HG03575 (cell line): ENCODE measurements around the gene LGALS3.

Source experiments
- ATAC-seq: cut with Tn5 transposase; IDR thresholded peaks from one replicate; pipeline ENCODE4 v1.9.1; 2021; ENCODE audit not compliant: unreplicated experiment, insufficient number of reproducible peaks, low FRiP score; ENCODE audit errors: extremely low read depth

The LGALS3 gene

DNA sequence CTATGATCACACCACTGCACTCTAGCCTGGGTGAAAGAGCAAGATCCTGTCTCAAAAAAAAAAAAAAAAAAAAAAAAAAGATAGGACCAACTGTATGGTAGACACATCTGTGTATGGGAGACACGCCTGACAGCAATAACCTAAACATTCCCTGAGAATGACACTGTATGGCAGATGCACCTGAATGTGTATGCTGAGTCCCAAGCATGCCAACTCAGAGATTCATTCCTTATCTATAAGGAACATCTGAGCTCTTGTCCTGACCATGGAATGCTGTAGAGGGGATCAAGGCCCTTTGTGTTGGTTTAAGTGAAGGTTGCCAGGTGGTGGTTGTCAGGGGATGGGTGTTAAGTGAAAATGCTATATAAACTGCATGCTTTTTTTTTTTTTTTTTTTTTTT is 19.2 kb upstream of the LGALS3 start:
- no peak for ATAC-seq

DNA sequence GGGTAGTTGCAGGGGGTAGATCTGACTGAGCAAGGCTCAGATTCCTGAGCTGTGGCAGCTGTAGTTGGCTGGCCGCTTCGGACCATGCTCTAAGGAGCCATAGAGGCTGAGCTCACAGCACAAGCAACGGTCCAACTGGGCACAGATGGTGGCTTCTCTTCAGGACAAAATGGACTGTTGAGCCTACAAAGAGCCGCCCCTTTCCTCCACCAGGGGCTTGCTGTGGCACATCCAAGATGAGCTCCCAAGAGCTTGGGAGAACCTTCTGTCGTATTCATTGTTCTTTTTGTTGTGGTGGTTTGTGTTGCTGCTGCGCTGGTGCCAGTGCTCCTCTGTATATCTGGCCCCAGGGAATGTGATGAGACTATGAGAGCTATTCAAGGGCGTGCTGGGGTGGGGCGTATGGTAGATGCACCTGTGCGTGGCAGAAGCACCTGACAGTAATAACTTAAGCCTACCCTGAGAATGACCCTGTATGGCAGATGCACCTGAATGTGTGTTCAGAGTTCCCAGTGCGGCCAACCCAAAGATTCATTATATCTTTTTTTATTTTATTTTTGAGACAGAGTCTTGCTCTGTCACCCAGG is 17.8 kb upstream of the LGALS3 start:
- ATAC-seq, result no peak

DNA sequence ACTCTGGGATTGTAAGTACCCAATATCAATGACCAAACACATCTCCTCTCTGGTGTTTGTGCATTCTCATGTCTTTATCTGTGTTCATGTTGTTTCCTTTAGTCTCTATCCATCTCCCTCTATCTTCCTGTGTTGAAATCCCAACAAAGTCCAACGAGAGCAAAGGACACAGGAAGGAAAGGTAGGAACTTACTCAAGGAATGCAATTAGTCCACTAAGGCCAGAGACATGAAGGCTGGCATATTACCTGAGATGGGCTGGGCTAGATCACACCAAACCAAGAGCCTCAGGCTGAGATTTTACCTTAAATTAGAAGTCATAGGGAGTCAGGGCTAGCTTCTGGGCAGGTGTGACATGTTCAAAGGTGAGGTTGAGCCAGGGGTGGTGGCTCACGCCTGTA is 14.3 kb upstream of the LGALS3 start:
- ATAC-seq, result no peak

DNA sequence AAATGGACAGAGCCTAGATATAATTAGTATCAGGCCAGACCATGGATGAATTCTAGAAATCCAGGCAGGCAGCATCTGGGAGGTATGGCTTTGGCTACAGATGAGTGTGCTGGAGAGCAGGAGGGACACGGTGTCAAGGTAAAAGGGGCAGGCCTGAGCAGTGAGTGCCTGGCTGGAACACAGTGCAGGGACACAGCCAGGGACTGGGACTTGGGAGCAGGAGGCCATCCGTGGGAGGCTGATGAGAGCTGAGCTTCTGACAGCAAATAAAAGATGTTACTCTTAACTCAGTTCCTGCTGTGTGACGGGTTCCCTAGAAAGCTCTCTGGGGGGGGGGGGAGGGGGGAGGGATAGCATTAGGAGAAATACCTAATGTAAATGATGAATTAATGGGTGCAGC is 13.6 kb upstream of the LGALS3 start:
- no peak for ATAC-seq

DNA sequence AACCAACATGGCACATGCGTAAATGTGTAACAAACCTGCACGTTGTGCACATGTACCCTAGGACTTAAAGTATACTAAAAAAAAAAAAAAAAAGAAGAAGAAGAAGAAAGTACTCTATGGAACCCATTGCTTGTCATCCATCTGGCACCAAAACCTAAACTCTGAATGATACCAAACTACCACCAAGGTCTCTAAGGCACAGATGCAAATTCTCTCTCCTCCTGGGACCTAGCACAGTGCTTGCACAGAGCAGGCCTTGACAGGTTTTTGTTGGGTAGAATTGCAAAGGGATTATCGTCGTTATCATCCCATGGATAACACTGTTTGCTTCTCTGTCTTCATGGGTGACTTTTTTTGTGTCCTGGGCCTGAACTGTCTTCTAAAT is 13.2 kb upstream of the LGALS3 start:
- ATAC-seq, result no peak

DNA sequence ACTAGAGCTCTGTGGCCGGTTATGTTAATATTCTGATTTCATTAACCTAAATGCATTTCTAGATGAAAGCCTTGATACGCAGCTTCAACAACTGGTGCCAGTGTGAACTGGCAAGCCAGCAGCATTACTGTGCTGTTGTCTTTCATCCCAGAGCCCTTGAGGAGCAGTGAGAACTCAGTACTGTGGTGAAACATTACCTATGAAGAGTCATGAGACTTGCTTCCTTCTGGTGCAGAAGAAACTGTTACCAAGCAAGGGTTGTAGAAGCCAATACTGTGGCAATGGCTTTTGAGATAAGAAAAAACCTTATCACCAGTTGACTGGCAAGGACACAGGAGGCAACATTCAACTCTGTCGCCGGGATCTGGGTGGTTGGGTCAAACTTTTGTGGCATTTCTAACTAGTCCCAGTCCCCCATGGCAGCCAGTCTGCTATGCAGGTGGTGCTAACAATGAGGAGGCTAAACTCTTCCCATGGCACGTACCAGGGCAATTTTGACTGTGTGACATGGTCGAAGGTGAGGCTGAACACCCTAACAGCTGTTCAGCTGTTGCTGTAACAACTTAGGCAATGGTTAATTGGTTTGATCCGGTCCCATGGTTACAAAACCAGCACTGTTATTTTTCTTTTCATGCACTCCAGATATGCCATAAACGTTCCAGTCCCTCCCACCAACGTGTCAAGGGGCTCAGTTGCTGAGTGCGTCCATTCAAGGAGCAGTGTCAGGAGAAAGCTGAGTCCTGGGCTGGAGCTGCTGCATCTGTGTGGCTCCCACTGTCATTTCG is 12.6 kb upstream of the LGALS3 start:
- ATAC-seq, result no peak

DNA sequence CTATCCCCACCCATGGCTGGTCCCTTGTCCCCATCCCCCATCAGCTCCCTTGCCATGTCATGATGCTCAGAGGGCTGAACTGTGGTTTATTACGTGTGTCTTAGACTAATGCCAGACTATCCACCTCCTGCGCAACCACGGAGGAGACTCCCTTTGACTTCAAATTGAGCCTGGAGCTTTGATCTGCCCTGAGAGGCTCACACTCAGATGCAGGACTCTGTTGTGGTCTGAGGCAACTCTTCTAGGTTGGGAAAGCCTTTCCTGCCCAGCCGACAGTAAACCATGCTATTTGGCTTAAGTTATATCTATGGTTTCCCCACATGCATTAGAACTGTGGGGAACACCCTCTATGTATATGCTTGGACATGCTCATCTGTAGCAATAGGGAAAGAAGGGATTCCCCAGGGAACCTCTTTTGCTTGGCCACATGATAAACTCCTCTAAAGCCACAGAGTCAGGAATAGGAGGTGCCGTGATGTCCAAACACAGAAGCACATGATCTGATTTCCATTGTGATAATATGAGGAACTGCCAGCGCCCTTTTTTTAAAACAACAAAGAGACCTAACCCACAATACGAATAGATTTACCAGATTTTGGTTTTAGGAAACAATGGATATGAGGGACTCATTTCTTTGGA is 11.1 kb upstream of the LGALS3 start:
- ATAC-seq, result no peak

DNA sequence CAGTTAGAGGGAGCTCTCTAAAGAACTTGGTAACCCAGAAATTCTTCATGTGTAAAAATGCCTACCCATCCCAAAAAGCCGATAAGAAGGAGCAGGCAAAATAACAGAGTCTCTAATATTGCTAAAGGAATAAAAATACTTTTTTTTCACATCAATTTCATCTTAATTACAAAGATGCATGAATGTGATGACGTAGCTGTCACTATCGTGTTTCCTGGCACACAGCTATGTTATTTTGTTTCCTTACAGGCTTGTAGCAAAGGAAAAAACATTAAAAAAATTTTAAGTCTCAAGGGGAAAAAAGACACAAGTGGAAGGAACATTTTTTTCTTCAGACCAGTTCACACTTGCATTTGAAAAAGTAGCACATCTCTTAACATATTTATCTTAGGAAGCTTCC is 10.3 kb upstream of the LGALS3 start:
- ATAC-seq, result no peak

- no peak for ATAC-seq
These were observed 8.2 kb upstream of the LGALS3 start for GRCh38 chr14:55120571-55121495.

DNA sequence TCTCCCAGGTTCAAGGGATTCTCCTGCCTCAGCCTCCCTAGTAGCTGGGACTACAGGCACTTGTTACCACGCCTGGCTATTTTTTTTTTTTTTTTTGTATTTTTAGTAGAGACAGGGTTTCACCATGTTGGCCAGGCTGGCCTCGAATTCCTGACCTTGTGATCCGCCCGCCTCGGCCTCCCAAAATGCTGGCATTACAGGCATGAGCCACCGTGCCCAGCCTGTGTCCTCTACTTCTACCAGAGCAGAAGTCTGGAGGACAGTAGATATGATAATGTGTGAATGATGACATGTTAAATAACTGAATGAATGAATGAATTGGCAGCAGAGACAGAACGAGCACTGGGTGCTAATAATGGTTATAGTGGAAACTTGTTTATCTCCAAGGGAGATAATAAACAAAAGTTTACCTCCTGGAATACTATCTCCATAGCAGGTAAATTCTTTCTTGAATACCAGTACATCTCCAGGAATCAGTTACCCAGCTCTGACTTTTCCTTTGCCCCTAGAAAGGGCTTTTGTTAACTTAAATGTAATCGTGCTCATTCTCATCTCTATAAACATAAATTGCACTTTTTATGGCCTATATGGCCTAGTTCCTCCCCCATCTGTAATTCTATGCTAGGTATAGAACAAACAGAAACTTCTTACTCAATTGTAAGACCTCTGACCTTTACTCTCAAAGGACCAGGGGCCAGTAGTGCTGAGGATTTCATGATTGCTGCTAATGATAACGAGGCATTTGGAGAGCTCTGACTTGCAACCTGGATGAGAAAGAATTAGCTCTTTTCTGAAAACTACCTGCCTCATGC is 7.2 kb upstream of the LGALS3 start:
- no peak for ATAC-seq

- no peak for ATAC-seq
These were observed 6.5 kb upstream of the LGALS3 start for GRCh38 chr14:55122440-55122986.

DNA sequence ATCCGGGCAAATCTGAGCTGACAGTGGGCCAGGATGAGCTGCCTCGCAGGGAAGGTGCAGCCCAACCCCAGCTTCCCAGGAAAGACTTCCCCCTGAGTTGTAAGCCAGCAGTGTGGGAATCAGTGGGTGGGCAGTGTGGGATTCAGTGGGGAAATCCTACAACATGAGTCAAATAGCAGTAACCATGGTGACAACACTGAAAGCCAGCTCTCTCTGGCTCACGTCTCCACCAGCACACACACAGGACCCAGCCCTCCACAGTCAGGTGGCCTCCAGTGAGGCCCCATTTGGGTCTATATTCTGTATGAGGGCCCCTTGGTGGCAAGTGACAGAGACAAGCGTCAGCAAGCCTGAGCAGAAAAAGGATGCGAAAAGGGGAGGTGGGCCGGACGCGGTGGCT is 6.0 kb upstream of the LGALS3 start:
- ATAC-seq, result no peak

DNA sequence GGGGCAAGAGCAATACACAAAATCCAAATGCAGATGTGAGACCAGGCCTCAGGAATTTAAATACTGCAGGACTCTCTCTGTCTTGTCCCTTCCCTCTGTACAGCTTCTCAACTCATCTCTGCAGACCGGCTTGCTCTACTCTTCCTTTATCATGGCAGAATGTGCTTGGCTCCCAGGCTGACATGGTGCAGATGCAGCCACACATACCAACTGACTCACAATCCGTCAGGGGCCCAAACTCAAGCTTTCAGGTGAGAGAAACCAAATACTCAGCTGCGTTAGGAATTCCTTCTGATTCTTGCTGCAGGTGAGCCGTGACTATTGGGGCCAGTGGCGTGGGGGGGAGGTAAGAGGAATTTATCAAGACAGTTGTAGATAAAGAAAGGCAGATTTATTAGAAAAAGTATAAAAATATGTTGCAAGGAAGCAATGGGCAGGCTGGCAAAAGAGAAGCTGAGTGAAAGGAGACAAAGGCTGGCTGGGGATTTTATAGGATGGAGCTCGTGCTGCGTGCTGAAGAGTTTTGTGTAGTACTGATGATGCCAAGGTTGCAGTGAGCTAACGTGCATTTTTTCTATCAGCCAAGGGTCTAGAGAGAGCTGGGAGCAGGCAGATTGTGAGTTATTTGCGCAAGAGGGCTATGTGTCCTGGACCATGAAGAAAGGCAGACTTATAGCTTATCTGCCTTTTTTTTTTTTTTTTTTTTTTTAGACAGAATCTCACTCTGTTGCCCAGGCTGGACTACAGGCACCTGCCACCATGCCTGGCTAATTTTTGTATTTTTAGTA is 5.0 kb upstream of the LGALS3 start:
- ATAC-seq, result no peak

DNA sequence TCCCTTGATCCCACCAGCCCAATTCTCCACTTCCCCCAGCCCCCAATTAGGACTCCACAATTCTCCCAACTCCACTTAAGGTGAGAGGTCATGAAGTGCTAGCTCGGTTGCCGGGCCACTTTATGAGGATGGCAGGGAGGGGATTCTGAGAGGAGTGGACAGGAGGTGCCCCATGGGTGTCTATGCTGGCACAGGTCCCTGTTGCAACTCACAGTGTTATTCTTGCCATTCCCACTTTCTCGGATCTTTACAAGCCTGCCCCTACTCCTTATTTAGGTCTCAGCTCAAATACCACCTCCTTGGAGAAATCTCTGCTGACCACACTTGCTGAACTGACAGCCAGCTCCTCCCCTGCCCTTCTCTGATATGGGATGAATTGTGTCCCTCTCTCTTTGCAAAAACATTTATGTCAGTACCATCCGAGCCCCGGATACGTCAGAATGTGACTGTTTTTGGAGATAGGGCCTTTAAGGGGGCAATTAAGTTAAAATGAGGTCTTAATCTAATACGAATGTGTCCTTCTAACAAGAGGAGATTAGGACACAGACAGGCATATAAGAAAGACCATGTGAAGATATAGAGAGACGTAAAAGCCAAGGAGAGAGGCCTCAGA is 4.2 kb upstream of the LGALS3 start:
- ATAC-seq, result no peak

DNA sequence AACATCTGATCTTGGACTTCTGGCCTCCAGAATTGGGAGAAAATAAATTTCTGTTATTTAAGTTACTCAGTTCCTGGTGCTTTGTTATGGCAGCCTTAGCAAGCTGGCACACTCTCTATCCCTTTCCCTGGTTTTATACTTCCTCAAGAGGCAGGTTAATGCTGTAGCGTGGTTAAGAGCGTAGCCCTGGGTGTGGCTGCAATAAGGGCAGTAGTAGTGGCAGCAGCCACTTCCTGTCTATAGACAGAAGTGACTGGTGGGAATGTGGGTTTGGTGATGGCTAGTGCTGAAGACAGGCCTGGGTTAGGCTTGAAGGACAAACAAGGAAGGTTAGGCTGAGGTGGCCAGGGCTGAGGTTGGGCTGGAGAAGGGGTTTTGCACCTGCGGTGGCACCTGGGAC is 3.6 kb upstream of the LGALS3 start:
- ATAC-seq, result no peak

GRCh38 chr14:55126034-55126433 is 3.0 kb upstream of the LGALS3 start:
- no peak for ATAC-seq

- ATAC-seq, result no peak
These were observed 2.1 kb upstream of the LGALS3 start for GRCh38 chr14:55126932-55127459.
